Activated T-cell treated with anti-CD3 and anti-CD28 coated beads, Interleukin-2, amount 50 U/mL, for 72 hours (primary cell): ENCODE results near the gene ZNF513. TPM values are rescaled to one million over a fixed set of nuclear protein-coding genes. Genes with fewer than 3 reads are reported as not detected.

Experiments used
- ATAC-seq, 2 donors: fragments of 150-1000 bp; cut with Tn5 transposase; replicated peaks in 1 of 2; 2 replicates each; pipeline ENCODE4 v1.10.0; 2021; ENCODE audit warnings: moderate library complexity in 2 of 2, mild to moderate bottlenecking in 1 of 2
- DNase-seq, 2 donors: peaks; one replicate each; pipeline ENCODE4 v3.0.0; 2021 to 2022; ENCODE audit warnings: mixed read lengths in 1 of 2
- H3K27ac Mint-ChIP-seq: one replicate; pipeline ENCODE4 v1.8.0; 2022; ENCODE audit warnings: mild to moderate bottlenecking, moderate library complexity, mixed read lengths
- H3K27me3 Mint-ChIP-seq: one replicate; pipeline ENCODE4 v1.8.0; 2022; ENCODE audit warnings: low read depth, mixed read lengths
- H3K36me3 Mint-ChIP-seq, 2 donors: one replicate each; pipeline ENCODE4 v1.8.0; 2022; ENCODE audit warnings: mixed read lengths in 2 of 2, mild to moderate bottlenecking in 1 of 2; ENCODE audit not compliant: insufficient read depth in 2 of 2
- H3K4me1 Mint-ChIP-seq: one replicate; pipeline ENCODE4 v1.8.0; 2022; ENCODE audit warnings: low read depth, mixed read lengths
- H3K4me3 Mint-ChIP-seq, 2 donors: one replicate each; pipeline ENCODE4 v1.8.0; 2022; ENCODE audit warnings: mild to moderate bottlenecking in 2 of 2, mixed read lengths in 2 of 2, moderate library complexity in 2 of 2
- H3K9me3 Mint-ChIP-seq, 2 donors: one replicate each; pipeline ENCODE4 v1.8.0; 2022; ENCODE audit warnings: mixed read lengths in 2 of 2
- total RNA-seq, 2 donors: library from RNA; stranded (reverse); gene quantifications; one replicate each; pipeline ENCODE4 v1.2.3, GENCODE V29; 2022

Gene ZNF513
- total RNA-seq, 2 donors from 2014 or later: 15.7 to 15.9 TPM

DNA sequence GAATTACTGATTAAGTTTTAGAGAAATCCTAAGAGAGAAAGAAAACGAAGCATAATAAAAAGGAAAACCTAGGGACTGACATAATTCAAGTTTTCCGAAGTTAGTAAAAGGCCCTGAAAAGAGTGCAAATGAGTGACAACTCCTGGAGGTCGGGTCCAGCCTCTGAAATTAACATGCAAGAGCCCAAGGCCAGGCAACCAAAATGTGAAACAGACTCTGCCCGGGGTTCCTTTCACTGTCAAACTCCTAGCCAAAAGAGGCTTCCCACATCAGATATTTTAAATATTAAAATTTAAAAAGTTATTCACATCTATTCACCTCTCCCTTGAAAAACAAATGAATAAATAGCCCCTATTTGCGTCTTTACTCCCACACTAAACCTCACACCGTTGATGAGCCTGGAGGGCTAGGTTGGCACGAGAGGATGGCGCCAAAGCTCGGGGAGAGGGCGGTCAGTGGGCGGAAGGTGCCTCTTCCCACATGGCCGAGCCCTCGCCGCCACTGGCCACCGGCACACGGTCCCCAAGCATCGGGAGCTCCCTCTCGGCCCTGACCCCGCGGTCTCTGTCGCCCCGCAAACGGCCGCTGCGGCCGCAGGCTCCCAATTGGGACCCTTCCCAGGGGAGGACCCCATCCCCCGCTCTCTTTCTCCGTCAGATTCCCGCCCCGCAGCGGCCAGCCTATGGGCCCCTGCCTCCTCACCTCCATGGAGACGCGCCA, 28.2 kb upstream of the ZNF513 start:
- peaks cover 5 to 13% of the 10 kb centered on the region in 2 donors for H3K36me3 Mint-ChIP-seq
- peak overlapping the region; percentile 94 for H3K27ac Mint-ChIP-seq
- peaks cover 47% of the 10 kb centered on the region for H3K4me1 Mint-ChIP-seq
- peak overlapping the region; percentile 90 to 98 for H3K4me3 Mint-ChIP-seq
- peaks cover 0 to 3% of the 10 kb centered on the region in 2 donors for H3K9me3 Mint-ChIP-seq
- H3K27me3 Mint-ChIP-seq: no peaks in the 10 kb centered on the region
- DNase-seq: peak; percentile 42 to 44
- ATAC-seq: peak; percentile 21 to 43

- H3K36me3 Mint-ChIP-seq: peaks cover 5 to 13% of the 10 kb centered on the region in 2 donors
- DNase-seq (no peak), ATAC-seq (no peak)
- peak overlapping the region; percentile 94 for H3K27ac Mint-ChIP-seq
- peak overlapping the region; percentile 90 to 98 for H3K4me3 Mint-ChIP-seq
- peaks cover 53% of the 10 kb centered on the region for H3K4me1 Mint-ChIP-seq
- peaks cover 0 to 3% of the 10 kb centered on the region in 2 donors for H3K9me3 Mint-ChIP-seq
- no peaks in the 10 kb centered on the region for H3K27me3 Mint-ChIP-seq
Observed at GRCh38 chr2:27407798-27408491, 27.4 kb upstream of the ZNF513 start.

- Mint-ChIP-seq H3K27ac (peak overlapping the region; percentile 92), H3K4me3 (peak overlapping the region in 1 of 2 donors; percentile 32)
Observed at GRCh38 chr2:27400348-27401135, 20.0 kb upstream of the ZNF513 start.

GRCh38 chr2:27398962-27399361, 18.4 kb upstream of the ZNF513 start:
- Mint-ChIP-seq H3K9me3 (no peaks in the 10 kb centered on the region), H3K4me1 (peaks cover 47% of the 10 kb centered on the region), H3K27me3 (no peaks in the 10 kb centered on the region), H3K36me3 (peaks cover 2 to 12% of the 10 kb centered on the region in 2 donors), H3K27ac (peak overlapping the region; percentile 96), H3K4me3 (peak overlapping the region in 1 of 2 donors; percentile 42)
- ATAC-seq (no peak), DNase-seq (no peak)

More at GRCh38 chr2:27400348-27401135, 20.0 kb upstream of the ZNF513 start:
- Mint-ChIP-seq H3K4me1 (peaks cover 52% of the 10 kb centered on the region), H3K9me3 (no peaks in the 10 kb centered on the region), H3K36me3 (peaks cover 2 to 10% of the 10 kb centered on the region in 2 donors), H3K27me3 (no peaks in the 10 kb centered on the region)
- DNase-seq (no peak), ATAC-seq (no peak)

- no peak overlapping the region for H3K27ac Mint-ChIP-seq
- H3K4me1 Mint-ChIP-seq: peaks cover 39% of the 10 kb centered on the region
- no peaks in the 10 kb centered on the region for H3K27me3 Mint-ChIP-seq
- H3K36me3 Mint-ChIP-seq: peaks cover 6 to 11% of the 10 kb centered on the region in 2 donors
- ATAC-seq (no peak), DNase-seq (no peak)
- no peaks in the 10 kb centered on the region for H3K9me3 Mint-ChIP-seq
- H3K4me3 Mint-ChIP-seq: no peak overlapping the region
Observed at GRCh38 chr2:27393225-27393624, 12.7 kb upstream of the ZNF513 start.

DNA sequence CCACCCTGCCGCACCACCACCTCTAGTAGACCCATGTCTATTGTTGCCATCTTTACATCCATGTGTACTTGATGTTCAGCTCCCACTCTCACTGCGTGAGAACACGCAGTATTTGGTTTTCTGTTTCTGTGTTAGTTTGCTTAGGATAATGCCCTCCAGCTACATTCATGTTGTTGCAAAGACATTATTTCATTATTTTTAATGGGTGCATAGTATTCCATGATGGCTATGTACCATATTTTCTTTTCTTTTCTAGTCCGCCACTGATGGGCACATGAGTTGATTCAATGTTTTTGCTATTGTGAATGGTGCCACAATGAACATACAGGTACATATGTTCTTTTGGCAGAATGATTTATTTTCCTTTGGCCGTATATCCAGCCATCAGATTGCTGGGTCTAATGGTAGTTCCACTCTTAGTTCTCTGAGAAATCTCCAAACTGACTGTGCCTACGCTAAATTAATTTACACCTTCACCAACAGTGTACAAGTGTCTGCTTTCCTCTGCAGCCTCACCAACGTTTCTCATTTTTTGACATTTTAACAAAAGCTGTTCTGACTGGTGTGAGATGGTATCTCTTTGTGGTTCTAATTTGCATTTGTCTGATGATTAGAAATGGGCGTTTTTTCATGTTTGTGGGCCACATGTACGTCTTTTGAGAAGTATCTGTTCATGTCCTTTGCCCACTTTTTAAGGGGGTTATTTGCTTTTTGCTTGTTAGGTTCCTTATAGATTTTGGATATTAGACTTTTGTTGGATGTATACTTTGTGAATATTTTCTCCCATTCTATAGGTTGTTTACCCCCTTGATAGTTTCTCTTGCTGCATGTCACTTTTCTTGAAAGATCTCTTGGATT, 10.5 kb upstream of the ZNF513 start:
- no peaks in the 10 kb centered on the region for H3K27me3 Mint-ChIP-seq
- no peak for DNase-seq
- H3K4me1 Mint-ChIP-seq: peaks cover 28% of the 10 kb centered on the region
- peaks cover 6 to 12% of the 10 kb centered on the region in 2 donors for H3K36me3 Mint-ChIP-seq
- H3K9me3 Mint-ChIP-seq: no peaks in the 10 kb centered on the region
- peak; percentile 52 to 88 for ATAC-seq
- peak overlapping the region in 1 of 2 donors; percentile 82 for H3K4me3 Mint-ChIP-seq
- peak overlapping the region; percentile 97 for H3K27ac Mint-ChIP-seq

- Mint-ChIP-seq H3K4me1 (peaks cover 37% of the 10 kb centered on the region), H3K27ac (peak overlapping the region; percentile 20), H3K4me3 (peak overlapping the region; percentile 91 to 94), H3K36me3 (peaks cover 1 to 29% of the 10 kb centered on the region in 2 donors), H3K27me3 (no peaks in the 10 kb centered on the region), H3K9me3 (no peaks in the 10 kb centered on the region)
- no peak for ATAC-seq
- no peak for DNase-seq
Observed at GRCh38 chr2:27381577-27382181, 1.1 kb upstream of the ZNF513 start.

- H3K27ac Mint-ChIP-seq: peak overlapping the region; percentile 90
Observed at GRCh38 chr2:27379836-27380625, 503 bp downstream of the ZNF513 start.

DNA sequence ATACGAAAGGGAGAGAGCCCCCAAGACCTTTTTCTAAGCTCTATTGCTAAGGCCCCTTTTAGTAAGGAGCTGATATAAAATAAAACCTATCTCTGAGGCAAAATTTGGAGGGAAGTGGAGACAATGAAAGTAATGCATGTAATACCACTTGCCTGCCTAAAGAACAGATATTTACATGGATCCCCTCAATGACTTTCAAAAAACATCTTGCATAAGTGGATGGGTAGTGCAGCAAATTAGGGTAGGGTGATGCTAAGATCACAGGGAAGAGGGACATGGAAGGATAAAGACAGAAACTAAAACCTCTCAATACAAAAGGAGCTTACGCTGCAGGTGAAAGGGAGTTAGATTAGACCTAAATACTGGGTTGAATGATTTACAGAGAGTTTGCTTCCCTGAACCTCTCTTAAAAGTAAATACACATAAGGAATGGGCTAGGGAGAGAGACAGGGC, 1.1 kb downstream of the ZNF513 start:
- Mint-ChIP-seq H3K36me3 (peaks cover 3 to 21% of the 10 kb centered on the region in 2 donors), H3K4me1 (peaks cover 31% of the 10 kb centered on the region), H3K27me3 (no peaks in the 10 kb centered on the region), H3K4me3 (peak overlapping the region; percentile 91 to 94), H3K9me3 (no peaks in the 10 kb centered on the region), H3K27ac (peak overlapping the region; percentile 90)
- ATAC-seq: no peak
- DNase-seq: no peak

More at GRCh38 chr2:27379836-27380625, 503 bp downstream of the ZNF513 start:
- Mint-ChIP-seq H3K27me3 (no peaks in the 10 kb centered on the region), H3K9me3 (no peaks in the 10 kb centered on the region), H3K36me3 (peaks cover 3 to 23% of the 10 kb centered on the region in 2 donors), H3K4me1 (peaks cover 34% of the 10 kb centered on the region), H3K4me3 (peak overlapping the region; percentile 91 to 94)
- peak; percentile 72 to 73 for DNase-seq
- ATAC-seq: peak; percentile 64 to 68

GRCh38 chr2:27378809-27379290, 1.7 kb downstream of the ZNF513 start:
- H3K9me3 Mint-ChIP-seq: no peaks in the 10 kb centered on the region
- H3K36me3 Mint-ChIP-seq: peaks cover 3 to 19% of the 10 kb centered on the region in 2 donors
- peak overlapping the region; percentile 91 to 94 for H3K4me3 Mint-ChIP-seq
- H3K4me1 Mint-ChIP-seq: peaks cover 28% of the 10 kb centered on the region
- peak overlapping the region; percentile 90 for H3K27ac Mint-ChIP-seq
- H3K27me3 Mint-ChIP-seq: no peaks in the 10 kb centered on the region
- ATAC-seq (no peak), DNase-seq (no peak)

DNA sequence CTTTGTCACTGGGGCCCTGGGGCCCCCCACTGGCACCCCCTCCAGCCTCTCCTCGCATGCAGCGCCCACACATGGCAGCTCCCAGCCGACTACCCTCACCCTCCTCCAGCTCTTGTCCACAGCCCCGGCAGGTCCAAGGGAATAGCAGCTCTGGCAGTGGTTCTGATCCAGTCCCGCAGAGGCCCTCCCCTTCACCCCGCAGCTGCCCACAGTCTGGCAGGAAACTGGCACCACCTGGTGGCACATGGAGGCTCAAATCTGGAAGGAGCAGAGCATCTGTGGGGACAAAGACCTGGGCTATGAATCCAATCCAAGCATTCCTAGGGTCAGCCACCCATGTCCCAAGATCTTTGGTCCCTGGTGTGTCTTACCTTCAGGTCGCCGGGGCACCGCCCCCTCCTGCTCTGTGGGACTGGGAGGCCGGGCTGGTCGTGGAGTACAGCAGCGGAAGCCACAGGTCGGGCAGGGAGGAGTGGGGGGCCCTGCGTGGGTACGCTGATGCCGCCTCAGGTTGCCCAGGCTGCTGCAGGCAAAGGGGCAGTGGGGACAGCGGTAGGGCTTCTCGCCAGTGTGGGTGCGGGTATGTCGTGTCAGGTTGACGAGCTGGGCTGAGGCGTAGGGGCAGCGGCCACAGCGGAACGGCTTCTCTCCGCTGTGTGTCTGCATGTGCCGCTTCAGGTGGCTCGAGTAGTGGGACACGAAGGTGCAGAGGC, 2.3 kb downstream of the ZNF513 start:
- Mint-ChIP-seq H3K27me3 (no peaks in the 10 kb centered on the region), H3K36me3 (peaks cover 6 to 15% of the 10 kb centered on the region in 2 donors), H3K27ac (no peak overlapping the region), H3K4me3 (no peak overlapping the region), H3K4me1 (peaks cover 26% of the 10 kb centered on the region), H3K9me3 (no peaks in the 10 kb centered on the region)
- ATAC-seq (no peak), DNase-seq (no peak)
